GM21390 (cell line): Measurements from ENCODE around the gene ZNF681.
"Not testable (repeated sequence)": the region's sequence is repeated elsewhere in the genome, so short reads cannot be mapped to it uniquely, and the experiment has no call there.

Experiments used
- ATAC-seq: cut with Tn5 transposase; IDR thresholded peaks from one replicate; pipeline ENCODE4 v1.9.1; 2021; ENCODE audit not compliant: unreplicated experiment

The ZNF681 gene

DNA sequence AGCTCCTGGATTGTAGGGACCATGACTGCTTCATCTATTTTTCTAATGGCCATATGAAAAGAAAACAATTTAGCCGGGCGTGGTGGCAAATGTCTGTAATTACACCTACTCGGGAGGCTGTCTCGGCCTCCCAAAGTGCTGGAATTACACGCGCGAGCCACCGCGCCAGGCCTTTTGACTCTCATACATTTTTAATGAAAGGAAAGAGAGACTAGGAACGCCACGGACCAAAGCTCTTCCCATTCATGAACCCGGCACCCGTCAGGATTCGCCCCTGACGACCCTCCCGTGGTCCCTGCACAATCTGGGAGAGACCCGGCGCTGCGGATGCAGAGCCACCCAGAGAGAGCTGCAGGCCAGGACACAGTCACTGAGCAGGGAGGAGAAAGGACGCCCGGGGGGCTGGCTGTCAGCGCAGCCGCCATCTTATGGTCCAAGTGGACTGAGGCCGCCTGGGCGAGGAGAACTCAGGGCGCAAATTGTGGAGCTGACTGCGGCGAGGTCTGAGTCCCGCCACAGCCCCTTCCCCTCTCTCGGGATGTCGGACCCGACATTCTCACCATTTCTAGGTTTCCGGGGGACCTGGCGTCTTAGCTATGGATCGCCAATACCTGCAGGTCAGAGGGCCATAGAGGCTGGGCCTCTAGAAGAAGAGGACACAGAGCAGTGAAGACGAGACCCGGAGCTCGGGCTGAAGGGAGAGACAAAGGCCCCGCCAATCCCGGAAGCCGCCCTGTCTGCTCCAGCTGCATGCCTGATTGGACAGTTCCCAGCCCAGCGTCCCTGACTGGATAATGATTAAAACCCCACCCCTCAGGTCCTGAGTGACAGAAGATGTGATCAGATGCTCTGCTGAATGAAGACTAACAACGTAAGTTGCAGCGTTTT is at the start of gene ZNF681:
TSS of gene ZNF681 (minus strand) at position 705 of the 888 bp plus-strand sequence. CDS start at position 563, 142 bp downstream.
- peak; percentile 73 for ATAC-seq

DNA sequence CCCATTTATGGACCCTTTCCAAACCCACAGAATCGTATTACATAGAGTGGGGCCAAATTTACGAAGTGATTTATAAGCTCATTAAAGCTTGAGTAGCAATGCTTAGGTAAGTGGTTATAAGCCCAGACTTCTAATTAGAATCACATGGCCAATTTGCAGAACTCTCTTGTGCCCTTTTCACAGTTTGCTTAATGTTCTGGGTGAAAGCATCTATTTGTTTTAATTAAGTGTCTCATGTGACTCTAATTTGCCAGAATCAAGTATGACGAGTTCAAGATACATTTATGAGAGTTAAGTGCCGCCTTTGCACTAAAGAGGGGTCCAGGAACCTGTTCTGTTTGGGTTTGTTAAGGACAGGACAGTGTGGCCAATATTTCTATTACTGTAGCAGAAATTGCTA is 46.0 kb upstream of the ZNF681 start:
- ATAC-seq: no peak

DNA sequence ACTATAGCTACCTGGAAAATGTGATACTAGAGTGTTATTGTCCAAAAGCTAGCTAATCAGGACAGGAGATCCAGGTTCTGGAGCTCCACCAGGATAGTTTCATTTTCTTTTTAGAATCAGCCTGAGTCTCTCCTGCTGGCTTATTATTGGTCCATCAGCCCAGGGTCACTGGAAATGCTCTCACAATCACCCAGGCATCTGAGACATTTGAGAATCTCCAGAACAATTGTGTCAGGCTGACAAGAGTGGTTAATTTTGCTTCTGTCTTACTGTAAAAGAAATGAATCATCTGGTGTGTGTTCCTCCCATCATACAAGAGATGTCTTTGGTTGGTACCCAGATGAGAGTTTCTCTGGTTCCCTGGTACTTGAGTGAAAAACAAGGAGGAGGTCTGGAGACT is 43.6 kb upstream of the ZNF681 start:
- ATAC-seq: no peak

DNA sequence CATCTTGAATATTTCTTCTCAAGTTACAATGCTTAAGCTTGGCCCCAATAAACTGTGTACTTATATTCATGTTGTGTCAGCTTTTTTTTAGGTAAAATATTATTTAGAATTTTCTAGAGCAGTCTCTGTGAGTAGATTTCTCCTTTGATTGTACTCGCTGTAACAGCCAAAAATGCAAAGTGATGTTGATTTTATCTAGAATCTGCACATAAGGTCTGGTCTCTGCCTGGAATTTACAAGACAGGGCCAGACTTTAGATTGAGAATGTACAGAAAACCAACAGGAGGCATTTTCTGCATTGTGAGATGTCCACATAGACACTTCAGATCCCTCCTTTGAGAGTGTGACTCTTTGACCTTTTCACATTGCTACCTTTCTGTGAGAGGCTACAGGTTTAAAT is 43.1 kb upstream of the ZNF681 start:
- ATAC-seq: no peak

DNA sequence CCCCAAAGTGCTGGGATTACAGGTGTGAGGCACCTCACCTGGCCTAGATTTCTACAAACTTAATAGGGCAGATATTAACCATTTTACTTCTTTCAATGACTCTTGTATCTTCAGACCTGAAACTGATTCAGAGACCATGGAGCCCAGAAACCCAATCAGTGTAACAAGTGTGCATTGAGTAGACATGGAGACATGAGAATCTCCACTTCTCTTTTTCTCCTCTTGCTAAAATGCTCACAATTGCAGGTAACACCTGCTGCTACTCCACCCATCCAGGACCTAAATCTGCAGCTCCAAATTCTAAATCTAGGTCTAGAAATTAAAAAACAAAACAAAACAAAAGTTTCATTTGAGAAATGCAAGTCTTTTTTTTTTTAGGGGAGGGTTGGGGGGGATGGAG is 42.2 kb upstream of the ZNF681 start:
- ATAC-seq: no peak

DNA sequence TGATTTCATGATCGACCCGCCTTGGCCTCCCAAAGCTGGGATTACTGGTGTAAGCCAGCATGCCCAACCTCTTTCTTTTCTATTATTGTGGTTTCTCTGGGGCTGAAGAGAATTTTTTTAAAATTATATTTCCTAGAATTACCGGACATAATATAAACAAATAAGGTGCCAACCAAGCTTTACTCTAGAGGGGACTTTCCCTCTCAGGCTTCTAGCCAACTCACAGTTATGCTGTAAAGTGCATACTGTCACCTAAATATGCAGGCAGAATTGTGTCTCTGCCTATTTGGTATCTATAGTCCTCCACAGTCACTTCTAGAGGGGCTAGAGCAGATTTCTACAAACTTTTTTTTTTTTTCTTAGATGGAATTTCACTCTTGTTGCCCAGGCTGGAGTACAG is 41.6 kb upstream of the ZNF681 start:
- ATAC-seq: no peak

DNA sequence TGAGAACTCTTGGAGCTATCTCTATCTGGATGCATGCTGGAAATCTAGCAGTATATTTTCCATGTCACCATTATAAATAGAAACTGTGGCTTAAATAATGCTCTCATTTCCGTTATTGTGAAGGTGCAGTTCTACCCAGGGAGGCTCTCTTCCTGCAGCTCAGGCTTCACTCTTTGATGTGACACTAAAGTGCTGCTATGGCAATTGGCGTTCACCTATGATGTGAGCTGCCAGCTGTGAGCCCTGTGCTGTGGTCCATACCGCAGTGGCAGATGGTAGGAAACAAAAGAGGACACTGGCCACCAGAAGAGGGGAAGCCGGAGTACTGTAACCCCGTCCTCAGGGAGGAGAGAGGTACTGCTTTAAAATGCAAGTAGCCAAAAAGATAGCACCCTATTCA is 40.6 kb upstream of the ZNF681 start:
- ATAC-seq: no peak

DNA sequence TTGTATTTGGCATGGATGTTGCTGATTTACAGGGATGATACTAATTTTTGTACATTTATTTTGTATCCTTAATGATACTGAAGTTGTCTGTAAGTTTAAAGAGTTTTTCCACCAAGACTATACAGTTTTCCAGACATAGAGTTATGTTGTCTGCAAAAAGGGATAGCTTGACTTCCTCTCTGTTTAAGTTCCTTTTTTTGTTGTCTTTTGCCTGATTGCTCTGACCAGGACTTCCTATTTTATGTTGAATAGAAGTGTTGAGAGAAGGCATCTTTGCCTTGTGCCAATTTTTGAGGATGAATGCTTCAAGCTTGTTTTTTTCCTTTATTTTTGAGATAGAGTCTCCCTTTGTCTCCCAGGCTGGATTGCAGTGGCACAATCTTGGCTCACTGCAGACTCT is 36.8 kb upstream of the ZNF681 start:
- no peak for ATAC-seq

DNA sequence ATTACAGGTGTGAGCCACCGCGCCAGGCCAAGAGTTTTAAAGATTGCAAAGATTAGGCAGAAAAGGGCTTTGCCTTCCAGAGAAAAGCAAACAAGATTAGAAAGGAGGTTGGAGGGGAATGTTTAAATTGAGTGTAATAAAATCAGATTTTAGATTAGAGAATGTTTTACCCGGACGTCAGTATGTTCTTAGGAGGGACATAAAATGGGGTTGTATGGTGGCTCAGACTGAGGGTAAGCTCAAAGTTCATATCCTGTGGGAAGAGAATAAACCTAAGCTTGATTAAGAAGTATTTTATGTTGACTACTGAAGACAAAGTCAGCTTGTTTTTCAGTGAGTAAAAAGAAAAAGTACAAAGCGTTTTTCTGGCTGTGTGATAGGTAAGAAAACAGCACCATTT is 34.1 kb upstream of the ZNF681 start:
- ATAC-seq: no peak

DNA sequence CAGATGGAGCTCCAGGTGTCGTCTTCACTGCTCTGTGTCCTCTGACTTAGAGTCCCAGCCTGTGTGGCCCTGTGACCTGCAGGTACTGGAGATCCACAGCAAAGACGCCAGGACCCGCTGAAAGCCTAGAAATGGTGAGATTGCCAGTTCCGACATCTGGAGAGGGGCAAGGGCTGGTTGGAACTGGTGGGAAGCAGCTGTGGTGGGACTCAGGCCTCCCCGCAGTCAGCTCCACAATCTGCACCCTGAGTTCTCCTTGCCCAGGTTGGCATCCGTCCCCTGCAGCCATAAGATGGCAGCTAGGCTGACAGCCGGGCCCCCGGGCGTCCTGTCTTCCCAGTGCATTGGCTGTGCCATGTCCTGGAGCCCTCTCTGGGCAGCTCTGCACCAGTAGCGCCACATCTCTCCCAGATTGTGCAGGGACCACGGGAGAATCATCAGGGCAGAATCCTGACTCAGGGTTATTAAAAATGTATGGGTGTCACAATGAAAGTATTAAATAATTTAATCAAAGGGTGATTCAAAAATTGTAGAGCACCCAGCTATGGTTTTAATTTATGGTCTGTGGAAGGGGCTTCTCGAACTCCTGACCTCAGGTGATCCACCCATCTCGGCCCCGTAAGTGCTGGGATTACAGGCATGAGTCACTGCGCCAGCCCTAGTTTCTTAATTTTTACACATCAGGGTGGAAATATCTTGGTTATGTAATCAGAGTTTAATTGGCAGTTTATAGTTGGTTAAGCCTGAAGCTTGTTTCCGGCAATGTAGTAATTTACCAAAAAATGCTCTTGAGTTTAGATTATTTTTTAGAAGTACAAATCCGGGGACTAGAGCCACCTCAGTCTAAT is 32.2 kb upstream of the ZNF681 start:
- no peak for ATAC-seq

DNA sequence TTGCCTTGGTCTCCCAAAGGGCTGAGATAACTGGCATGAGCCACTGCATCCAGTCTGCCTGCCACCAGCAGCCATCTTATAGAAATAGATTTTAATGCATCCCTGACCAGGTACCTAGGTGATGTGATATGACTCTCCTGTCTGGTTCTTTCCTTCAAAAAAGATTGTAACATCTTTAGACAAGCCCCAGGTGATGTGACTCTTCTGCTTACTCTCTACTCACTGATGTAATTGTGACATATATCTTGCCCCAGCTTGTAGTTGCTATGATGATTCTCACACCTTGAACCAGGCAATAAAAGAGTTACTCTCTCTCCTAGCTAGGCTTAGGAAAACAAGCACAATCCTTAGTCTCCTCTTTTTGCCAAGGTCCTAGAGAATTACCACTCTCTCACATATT is 30.6 kb upstream of the ZNF681 start:
- no peak for ATAC-seq

DNA sequence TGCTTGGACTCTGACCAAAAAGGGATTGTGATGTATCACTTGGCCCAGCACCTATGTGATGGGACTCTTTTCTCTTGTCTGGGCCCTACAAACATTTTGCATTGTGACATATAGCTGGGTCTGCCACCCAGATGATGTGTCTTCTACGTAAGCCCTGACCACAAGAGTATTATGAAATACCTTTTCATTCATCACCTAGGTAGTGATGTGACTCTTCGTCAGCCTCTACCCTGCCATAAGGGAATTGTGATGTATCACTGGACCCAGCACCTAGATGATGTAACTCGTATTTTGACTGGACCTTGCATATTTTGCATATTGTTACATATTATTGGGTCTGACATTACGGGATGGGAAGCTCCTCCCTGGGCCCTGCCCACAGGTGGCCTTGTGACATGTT is 29.7 kb upstream of the ZNF681 start:
- no peak for ATAC-seq

DNA sequence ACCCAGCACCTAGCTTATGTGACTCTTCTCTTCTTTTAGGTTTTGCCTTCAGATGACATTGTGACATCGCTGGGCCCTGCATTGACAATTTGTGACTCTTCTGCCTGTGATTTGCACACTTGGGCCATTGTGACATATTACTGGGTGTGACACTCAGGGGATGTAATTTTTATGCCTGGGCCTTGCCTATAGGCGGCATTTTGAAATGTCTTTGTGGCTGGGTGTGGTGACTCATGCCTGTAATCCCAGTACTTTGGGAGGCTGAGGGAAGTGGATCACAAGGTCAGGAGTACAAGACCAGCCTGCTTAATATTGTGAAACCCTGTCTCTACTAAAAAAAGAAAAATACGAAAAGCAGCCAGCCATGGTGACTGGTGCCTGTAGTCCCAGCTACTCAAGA is 28.4 kb upstream of the ZNF681 start:
- ATAC-seq: no peak

DNA sequence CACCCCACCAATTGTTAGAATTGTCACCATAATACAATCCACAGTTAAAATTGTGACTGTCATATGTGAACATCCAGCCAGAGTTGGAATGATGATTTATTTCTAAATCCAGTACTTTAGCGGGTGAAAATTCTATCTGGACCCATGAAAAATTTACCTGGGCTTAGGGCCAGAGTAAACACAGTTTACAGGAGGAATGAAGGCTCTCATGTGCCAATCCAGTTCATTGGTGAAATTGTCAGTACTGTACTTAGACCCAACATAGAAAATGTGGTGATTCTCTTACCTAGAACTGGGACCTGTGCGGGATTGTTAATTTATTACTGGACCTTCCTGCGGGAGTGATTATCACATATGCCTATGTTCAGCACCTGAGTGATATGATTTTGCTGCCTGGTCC is 27.3 kb upstream of the ZNF681 start:
- ATAC-seq: no peak

DNA sequence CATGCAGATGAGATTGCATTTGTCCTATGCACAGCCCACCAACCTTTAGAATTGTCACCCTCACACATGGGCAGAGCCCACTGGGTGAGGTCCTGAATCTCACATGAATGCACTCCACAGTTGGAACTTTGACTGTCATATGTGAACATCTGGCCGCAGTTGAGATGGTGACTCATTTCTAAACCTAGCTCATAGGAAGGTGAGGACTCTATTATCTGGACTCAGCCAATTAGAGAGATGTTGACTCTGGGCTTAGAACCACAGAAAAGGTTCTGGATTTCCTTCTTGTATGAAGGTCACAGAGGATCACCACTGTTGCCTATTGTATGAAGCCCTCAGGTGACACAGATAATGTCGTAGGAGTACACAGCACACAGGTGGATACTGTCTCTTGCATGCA is 25.6 kb upstream of the ZNF681 start:
- no peak for ATAC-seq

DNA sequence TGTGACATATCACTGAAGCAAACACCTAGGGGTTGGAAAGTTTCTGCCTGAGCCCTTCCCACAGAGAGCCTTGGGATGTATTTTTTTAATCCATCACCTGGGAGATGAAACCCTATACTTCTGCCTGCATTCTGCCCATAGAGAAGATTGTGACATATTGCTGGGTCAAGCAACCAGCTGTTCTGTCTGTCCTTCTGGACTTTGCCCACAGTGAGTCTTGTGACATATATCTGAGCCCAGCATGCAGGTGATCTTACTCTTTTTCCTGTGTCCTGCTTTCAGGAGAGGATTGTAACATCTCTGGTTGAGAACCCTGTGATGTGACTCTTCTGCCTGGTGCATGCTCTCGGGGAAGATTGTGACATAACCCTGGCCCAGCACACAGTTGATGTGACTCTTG is 24.9 kb upstream of the ZNF681 start:
- no peak for ATAC-seq

DNA sequence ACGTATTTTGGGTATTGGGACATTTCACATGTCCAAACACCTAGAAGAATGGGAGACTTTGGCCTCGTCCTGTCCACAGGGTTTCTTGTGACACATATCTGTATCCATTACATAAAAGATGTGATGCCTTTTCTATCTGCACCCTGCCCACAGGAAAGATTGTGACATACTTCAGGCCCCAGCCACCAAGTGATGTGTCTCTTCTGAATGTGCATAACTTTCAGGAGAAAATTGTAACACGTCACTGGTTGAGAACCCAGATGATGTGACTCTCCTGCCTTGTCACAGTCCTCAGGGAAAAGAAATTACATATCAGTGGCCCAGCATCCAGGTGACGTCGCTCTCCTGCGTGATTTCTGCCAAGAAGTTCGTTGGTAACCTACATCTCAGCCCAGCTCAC is 21.0 kb upstream of the ZNF681 start:
- ATAC-seq: no peak

DNA sequence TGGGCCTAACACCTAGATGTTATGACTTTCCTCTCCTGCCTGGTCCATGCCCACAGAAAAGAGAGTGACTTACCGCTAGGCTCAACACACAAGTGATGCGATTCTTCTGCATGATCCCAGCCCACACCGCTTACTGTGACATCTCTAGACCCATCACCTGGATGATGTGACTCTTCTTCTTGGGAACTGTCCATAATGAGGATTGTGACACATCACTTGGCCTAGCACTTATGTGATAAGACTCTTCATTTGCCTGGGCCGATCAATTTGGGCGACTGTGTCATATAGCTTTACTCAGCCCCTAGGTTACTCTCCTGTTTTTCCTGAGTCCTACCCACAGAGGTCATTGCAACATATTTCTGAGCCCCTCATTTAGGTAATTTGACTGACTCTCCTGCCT is 19.9 kb upstream of the ZNF681 start:
- ATAC-seq: no peak

DNA sequence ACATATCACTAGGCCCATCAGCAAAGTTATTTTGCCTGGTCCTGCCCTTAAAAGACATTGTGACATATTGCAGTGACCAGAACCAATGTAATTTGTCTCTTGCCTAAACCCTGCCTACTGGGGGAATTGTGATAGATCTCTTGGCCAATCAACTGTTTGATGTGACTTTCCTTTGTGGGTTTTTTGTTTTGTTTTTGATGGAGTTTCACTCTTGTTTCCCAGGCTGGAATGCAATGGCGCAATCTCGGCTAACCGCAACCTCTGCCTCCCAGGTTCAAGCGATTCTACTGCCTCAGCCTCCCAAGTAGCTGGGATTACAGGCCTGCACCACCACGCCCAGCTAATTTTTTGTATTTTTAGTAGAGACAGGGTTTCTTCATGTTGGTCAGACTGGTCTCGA is 19.3 kb upstream of the ZNF681 start:
- not testable (repeated sequence) for ATAC-seq

DNA sequence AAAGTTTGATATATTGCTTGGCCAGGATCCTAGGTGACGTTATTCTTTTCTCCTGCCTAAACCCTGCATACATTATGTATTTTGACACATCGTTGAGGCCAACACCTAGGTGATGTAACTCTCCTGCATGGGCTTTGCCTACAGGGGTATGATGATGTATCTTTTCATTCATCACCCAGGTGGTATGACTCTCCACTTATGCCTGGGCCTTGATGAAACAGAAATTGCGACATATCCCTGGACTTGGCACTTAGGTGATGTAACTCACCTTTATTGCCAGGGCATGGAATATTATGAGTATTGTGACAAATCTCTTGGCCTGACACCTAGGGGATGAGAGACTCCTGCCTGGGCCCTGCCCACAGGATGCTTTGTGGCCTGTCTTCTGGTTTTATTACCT is 18.5 kb upstream of the ZNF681 start:
- no peak for ATAC-seq

DNA sequence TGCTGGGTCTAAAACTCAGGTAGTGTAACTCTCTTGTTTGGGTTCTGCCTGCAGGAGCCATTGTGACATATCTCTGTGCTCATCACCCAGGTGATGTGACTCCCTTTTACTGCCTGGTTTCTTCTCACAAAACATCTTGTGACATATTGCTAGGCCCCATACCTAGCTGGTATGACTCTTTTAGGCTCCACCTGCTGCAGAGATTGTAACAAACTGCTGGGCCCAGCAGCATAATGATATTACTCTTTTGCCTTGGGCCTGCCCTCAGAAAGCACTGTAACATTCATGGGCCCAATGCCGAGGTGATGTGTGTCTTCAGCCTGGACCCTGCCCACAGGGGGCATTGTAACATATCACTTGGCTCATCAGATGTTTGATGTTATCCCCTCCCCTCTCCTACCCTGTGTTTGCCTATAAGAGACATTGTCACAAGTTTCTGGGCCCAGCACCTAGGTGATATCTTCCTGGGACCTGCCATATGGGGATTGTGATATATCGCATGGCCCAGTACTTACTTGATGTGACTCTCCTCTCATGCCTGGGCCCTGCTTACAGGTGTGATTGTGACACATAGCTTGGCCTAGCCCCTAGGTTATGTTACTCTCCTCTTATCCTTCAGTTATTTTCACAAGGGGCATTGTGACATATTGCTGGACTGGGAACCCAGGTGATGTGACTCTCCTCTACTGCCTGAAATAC is 18.0 kb upstream of the ZNF681 start:
- no peak for ATAC-seq
